HG02798 (cell line): Measurements from ENCODE around the gene CEND1.

ENCODE experiments used
- ATAC-seq: cut with Tn5 transposase; IDR thresholded peaks from one replicate; pipeline ENCODE4 v1.9.1; 2021; ENCODE audit warnings: mild to moderate bottlenecking; ENCODE audit not compliant: unreplicated experiment, poor library complexity

Gene CEND1

DNA sequence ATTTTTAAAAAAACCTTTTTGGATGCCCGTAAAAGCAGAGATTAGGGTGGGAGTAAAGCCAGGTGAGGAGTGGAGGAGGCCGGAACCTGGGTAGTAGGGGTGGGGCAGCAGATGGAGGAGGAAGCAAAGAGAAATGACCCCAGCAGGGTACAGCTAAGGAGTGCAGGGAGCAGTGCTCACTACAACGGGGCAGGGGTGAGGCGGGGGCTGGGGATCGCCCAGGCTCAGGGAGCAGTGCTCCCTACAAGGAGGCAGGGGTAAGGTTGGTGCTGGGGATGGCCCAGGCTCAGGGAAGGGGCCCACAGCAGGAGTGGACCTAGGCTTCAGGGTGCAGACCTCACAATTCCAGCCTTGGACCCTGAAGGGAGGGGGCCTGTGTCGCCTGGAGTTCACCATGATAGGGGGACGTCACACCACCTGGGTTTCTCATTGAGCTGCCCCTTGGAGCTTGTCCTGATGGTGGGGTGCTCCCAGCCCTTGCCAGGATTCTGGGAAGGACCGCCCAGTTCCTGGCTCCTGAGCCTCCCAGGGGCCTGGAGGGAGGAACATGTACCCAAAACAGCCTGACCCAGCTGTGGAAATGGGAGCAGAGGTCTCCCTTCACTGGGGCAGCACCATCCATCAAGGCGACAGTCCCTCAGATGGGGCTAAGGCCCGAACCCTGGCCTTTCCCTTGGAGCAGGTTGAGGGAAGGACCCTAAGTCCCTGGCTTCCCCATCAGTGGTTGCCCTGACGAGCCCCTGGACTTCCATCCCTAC is 26.0 kb upstream of the CEND1 start:
- no peak for ATAC-seq

DNA sequence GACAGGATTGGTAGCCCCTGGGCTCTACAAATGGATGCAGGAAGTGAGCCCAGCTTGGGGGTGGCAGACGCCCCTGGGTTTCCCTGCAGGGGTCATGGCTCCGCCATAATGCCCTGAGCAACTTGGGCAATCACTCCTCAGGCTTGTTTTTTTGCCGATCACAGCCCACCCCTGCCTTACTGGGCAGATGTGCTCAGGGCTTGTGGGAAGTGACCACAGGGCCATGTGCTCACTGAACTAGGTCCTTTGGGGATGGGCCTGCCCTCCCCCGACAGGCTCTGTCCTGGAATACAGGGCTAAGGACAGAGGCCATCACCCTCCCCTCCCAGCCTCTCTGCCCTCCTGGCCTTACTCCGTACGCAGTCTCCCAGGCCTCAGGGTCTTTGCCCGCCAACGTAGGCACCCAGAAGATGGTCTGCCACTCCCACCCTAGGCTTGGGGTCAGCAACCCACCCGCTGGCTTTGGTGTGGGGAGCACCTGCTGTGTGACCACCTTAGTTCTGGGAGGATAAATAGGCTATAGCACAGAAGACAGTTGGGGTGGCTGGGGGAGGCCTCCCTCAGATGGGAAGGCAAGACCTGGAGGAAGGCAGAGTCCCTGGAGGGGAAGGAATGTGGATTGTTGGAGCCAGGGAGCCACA is 23.7 kb upstream of the CEND1 start:
- ATAC-seq, result no peak

DNA sequence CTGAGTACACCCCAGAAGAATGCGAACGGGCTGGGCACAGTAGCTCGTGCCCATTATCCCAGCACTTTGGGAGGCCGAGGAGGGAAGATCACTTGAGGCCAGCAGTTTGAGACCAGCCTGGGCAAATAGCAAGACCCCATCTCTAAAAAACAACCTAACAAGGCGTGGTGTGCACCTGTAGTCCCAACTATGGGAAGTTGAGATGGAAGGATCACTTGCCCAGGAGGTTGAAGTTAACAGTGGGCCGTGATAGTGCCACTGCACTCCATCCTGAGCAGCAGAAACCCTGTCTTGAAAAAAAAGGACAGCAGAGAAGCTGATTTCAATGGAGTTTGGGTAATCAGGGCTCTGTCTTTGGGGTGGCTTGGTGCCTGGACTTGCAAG is 23.2 kb upstream of the CEND1 start:
- no peak for ATAC-seq

DNA sequence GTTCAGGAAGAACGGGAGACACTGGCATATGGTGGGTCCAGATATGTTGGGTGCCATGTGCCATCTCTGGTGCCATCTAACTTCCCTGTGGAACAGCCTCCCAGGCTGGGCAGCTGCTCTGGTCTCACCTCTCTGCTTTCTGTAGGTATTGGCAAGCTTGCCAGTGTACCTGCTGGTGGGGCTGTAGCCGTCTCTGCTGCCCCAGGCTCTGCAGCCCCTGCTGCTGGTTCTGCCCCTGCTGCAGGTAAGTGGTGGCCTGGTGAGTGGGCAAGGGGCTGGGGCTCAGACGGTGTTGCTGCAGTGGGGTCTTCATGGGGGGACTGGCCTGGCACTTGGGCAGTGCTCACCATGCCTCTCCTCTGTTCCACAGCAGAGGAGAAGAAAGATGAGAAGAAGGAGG is 22.5 kb upstream of the CEND1 start:
- ATAC-seq, result no peak

DNA sequence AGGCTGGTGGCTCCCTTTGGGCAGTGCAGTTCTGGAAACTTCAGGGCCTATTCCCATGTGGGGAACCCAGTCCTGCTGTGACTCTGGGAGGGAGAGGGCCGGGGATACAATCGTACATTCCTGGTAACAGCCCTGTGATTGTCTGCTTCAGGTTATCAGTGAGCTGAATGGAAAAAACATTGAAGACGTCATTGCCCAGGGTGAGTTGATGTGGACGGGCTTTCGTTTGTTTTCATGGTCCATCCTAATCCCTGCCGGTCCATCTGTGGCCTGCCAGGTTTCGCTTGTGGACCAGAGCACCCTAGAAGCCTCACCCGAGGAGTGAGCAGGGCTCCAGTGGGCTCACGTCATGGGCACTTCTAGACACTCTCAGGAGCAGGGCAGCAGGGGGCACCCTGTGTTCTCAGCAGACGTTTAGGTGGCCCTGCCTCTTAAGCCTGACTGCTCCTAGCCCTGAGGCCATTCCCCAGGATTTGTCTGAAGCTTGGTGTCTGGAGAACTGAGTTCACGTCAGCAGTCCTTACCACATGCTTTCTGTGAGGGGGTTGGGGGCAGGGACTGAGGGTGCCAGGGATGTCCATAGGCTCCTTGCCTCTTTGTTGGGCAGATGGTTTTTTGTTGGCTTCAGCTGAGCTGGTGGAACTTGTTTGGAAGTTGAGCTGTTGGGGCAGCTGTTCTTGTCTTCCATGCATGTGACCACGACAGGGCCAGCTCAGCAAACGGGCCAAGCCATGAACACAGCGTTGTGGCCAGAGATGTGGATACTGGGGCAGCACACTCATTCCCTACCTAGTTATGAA is 21.8 kb upstream of the CEND1 start:
- no peak for ATAC-seq

DNA sequence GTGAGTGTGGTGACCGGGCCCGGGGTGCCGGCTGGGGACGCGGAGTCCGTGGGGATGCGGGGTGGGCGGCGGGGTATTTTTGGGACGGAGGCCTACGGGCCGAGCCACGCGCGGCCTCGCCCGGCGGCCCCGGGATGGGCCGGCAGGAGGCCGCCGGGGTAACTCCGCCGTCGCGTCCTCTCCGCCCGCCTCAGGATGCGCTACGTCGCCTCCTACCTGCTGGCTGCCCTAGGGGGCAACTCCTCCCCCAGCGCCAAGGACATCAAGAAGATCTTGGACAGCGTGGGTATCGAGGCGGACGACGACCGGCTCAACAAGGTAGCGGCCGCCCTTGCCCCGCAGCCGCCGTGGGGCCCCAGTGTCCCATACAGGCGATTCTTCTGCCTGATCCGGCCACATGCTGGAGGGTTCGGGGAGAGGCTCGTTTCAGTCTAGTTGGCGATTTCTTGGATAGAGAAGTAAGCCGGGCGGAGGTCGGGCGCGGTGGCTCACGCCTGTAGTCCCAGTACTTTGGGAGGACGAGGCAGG is 20.2 kb upstream of the CEND1 start:
- no peak for ATAC-seq

DNA sequence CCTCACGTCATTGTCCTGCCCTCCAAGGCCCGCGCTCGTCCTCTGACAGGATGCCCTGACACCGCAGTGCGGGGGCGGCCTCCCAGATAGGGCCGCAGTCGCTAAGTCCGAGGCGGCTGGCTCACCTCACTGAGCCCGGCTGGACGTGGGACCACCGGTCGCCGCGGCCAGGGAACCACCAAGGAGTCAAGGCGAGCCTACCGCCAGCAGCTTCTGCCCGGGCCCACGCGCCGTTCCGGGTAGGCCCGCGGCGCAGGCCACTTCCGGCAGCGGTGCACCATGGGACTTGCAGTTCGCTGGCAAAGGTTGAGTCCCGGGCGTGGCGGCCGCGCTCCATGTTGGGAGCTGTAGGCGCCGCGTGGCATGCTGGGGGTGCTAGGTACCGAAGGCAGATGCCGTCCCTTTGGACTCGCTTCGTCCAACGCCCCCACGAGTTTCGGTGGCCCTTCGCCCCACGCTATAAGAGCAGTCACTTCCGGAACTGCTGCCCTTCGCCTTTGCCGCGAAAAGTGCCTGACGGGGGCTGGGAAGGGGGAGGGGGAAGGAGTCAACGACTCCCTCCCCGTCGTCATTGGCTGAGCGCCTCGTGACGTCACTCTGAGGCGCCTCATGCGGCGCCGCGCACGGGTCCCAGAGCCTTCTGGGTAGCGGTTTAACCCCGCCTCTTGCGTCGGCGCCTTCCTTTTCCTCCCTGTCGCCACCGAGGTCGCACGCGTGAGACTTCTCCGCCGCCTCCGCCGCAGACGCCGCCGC is 19.6 kb upstream of the CEND1 start, which contains the start of gene RPLP2:
TSS of gene RPLP2 (plus strand) at position 681 of the 753 bp plus-strand sequence. CDS start 268 bp downstream, outside the sequence.
- peak; percentile 84 for ATAC-seq

DNA sequence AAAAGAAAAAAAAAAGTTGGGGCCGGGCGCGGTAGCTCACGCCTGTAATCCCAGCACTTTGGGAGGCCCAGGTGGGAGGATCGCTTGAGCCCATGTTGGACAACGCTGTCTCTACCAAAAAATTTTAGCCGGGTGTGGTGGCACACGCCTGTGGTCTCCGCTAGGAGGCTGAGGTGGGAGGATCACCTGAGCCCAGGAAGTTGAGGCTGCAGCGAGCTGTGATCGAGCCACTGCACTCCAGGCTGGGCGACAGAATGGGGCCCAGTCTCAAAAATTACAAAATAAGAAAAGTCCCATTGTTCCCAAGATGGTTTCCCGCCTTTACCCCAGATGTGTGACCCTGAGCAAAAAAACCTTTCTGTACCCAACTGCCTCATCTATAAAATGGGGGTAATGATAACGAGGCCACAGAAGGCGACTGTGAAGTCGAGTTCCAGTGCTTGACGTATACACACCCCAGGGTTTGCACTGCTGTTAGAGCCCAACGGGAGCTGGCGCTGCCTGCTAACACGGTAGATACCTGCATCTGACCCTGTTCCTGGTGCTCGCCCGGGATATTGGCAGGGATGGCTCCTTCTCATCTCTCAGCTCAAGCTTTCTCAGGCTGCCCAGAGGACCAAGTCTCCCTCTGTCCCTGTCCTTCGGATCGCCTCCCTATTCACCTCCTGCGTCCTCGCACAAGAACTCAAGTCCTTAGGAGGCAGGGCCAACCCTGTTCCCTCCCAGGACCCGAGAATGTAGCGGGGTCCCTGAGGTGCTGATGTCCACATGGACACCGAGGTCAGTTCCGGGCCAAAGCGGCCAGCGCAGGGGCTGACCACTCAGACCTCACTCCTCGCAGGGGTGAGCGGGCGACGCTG is 18.8 kb upstream of the CEND1 start:
- ATAC-seq, result no peak

DNA sequence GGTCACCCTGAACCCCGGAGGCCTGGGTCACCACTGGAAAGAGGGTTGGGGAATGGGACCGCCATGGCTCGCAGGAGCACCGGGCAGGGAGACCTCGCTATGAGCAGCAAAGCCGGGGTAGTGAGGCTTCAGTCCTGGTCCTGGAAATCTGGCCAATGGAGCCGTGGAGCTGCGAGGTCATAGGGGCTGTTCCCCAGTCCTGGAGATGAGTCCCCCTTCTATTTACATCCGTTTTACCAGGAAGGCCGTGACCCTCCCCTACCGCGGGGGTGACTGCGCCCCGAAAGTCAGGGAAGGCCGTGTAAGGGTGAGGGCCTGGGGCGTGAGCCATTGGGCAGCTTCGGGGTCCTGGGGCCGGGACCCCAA is 14.7 kb upstream of the CEND1 start:
- ATAC-seq, result no peak

DNA sequence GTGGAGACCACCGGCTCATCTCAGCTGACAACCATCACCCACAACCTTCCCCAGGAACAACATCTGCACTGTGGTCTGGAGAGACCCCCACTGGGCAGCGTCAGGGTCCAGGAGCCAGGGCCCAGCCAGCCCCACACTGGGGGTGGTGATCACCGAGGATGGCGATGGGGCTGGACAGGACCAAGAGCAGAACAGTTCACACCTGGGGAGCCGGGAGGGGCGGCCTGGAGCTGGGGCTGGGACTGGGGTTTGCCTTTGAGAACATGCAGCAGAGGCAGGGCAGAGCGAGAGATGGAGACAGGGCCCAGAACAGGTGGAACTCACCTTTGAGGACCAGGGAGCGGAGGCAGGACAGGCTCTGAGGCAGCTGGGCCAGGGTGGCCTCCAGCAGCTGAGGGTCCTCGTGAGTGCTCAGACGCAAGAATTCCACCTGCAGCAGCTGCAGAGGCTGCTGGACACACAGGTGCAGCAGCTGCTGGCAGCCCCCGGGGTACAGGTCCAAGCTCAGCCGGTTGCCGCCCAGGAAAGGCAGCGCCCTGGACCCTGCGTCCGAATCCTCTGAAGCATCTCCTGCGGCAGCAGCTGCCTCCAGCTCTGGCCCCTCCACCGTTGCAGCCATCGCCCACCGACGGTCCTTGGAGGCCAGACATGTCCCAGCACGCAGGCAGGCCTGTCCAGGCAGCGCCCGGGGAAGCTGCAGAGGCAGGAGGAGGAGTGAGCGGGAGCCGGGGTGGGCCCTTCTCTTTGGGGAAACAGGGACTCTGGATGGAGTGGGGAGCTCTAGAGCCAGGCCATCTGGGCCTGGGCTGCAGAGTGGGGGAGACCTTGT is 14.1 kb upstream of the CEND1 start:
- no peak for ATAC-seq

DNA sequence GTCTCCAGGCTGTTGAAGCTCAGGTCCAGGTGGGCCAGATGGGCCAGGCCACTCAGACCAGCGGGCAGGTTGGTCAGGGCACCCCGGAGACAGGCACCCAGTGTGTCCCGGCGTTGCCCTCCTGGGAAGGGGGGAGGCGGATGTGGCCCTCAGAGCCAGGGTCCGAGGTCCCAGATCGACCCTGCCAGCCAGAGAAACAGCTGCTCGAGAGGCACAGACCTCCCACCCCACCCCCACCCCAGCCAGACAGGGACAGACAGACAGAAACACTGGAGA is 13.5 kb upstream of the CEND1 start:
- no peak for ATAC-seq

DNA sequence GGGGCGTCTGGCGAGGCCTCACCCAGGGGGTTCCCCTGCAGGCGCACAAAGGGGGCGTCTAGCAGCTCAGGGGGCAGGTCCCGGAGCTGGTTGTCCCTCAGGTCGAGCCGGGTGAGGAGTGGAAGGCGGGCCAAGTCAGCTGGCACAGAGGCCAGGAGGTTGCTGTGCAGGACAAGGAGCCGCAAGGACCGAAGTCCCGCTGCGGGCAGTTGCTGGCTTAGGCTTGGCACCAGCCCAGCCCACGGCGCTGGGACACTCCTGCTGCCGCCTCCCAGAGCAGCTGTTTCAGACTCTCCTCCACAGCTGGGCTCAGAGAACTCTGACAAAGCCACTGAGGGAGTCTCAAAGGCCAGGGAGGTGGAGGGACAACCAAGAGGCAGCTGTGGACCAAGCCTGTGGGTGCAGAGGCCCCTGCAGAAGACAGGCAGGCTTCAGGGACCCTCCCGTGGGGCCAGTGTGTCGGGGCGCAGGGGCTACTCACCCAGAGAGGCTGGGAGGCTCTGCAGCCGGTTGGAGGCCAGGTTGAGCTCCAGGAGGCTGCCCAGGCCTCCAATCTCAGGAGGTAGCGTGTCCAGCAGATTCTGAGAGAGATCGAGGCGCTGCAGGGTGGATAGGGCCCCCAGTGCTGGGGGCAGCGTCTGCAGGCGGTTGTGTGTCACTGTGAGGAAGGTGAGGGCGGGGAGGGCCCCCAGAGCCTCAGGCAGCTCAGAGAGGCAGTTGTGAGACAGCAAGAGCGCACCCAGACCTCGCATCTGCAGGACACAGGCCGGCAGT is 13.0 kb upstream of the CEND1 start:
- no peak for ATAC-seq

DNA sequence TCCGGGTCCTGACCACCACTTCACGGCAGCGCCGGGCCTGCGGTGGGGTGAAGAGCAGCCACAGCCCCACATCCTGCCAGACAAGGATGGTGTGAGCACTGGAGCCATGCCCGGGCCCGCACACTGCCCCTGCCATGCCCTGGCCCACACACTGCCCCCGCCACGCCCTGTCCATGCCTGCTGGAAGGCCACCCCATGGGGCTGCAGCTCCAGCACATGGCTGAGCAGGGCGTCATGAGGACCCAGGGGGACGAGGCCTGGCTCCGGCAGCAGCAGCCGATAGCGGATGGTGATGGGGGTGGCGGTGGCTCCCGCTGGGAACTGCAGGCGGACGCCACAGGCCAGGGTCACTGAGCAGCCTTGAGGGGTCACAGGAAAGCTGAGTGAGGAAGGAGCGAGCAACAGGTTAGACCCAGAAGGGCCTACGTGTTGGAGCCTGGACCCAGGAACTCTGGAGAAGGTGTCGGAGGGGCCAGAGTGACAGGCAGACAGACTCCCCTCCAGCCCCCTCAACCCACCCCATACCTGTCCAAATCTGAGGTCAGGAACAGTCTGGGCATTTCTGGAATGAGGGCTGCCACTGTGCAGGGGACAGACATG is 12.2 kb upstream of the CEND1 start:
- no peak for ATAC-seq

DNA sequence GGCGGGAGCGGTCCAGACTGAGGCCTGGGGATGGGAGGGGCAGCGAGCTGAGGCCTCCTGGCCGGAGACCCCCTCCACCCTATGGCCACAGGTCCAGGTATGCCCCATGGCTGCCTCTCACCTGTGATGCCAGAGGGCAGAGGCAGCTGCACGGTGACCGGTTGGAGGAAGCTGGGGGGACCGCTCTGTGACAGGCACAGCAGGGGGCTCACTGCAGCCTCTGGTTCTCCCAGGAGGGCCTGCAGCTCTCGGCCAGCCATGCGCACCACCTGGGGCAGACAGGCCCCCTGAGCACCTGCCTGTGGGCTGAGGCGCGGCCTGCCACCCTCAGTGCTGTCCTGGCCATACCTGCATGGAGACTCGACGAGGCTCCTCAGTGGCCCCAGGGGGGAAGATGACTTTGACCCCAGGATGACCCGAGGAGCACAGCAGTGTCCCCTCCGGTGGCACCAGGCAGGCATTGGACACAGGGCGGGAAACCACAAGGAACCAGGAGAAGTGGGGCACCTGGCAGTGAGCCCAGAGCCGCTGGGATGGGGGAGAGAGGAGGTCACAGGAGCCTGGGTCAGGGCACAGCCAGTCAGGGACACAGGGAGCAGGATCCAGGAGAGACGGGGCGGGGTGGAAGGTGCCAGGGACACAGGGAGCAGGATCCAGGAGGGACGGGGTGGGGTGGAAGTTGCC is 11.3 kb upstream of the CEND1 start:
- no peak for ATAC-seq

DNA sequence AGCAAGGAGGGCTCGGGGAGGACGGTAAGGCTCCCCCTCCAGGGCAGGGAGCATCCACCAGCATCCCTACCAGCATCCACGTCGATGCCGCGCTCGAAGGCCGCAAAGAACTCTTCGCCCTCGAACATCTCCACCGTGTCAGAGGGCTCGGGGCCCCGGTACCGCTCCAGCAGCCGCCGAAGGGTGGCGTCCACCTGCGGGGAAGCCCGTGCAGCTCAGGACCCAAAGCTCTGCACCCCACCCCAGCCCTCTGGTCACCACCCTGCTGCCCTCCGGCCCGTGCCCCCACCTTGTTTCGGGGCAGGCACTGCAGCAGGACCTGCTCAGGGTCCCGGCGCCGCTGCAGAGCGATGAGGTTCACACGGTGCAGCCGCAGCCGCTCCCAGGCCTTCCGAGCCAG is 10.6 kb upstream of the CEND1 start:
- ATAC-seq, result no peak

DNA sequence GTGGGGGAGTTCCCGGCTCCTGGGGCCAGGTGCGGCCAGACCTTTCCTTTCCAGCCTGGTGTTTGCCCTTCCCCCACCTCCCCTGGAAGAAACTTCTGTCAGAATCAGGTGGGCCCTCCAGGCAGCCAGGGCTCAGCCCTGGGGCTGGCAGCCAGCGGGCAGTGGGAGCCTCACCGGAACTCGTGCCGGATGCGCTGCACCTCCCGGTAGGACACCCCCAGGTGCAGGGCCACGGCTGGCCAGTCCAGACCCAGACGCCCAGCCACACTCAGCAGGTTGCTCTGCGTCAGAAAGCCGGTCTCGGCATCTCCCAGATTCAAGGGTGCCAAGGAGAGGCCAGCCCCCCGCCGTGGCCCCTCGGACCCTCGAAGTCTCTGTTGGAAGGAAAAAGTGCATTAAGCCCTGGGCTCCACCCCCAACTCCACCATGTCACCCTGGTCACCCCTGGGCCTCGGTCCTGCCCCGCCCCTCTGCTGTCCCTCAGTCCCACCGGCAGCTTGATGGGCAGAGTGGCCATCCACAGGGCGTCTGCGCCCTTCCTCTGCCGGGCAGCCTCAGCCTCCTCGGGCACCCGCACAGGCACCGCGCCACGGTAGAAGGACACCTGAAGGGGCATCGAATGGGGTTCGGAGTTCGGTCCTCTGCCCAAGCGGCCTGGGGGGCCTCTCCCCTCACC is 9.9 kb upstream of the CEND1 start:
- no peak for ATAC-seq
